NCI-H1694 treated with DMSO at 0.1 percent for 48 hours (cell line): Measurements from ENCODE around the gene VMO1.
"Not testable (repeated sequence)": the region's sequence is repeated elsewhere in the genome, so short reads cannot be mapped to it uniquely, and the experiment has no call there.

Source experiments
- DNase-seq: peaks from one replicate; lab custom pipeline; 2025; lab: John Stamatoyannopoulos, UW

The VMO1 gene

DNA sequence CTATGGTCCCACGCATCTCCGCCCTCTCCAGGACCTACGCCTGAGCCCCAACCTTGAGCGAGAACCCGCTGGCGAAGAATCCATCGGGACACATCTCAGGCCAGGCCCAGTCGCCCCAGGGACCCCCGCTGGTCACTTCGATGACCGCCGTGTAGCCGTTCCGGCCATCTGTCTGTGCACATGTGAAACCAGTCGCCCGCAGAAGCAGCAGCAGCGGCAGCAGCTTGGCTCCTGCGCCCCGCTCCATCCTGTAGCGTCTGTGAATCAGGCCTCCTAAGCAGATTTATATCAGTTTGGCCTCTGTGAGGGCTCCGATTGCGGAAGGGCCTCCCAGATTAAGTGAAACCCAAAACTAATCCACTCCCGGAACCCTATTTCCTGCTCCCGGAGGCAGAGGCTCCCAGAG lies at the start of gene VMO1:
Gene VMO1 (minus strand): TSS at position 259 of the 406 bp plus-strand sequence. CDS start 12 bp downstream, at position 247.
- no peak for DNase-seq

- DNase-seq = no peak
Observed at GRCh38 chr17:4834681-4835020, 48.5 kb upstream of the VMO1 start.

DNA sequence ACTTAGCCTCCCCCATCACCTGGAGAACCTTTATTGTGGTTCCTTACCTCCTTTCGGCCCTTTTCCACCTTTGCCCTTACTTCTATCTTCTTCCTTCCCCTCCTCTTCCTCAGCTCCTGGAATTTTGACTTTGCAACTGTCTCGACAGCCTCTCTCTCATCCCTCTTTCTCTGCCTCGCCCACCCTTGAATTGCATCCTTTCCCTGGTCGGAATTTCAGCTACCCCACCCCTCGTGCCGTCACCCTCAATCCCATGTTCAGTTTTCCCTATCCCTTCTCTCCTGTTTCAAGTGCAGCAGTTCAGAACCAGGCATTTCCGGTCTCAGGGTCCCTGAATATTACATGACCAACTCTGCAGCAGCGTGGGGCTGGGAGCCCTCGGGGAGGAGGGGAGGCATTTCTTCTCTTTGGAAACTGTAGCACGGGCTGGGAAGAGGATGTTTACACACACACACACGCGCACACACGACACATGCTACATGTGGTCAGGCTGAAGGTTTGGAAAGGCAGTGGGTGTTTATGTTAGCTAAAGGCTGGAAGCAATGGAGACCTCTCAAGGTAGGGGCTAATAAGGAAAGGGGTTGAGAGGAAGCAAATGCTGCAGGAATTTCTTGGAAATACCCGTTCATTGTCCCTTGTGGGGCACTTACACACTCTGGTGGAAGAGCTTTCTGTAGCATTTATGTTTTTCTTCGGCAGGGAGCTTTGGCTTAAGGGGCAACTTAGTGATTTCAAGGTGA lies 47.9 kb upstream of the VMO1 start:
- no peak for DNase-seq

GRCh38 chr17:4833178-4833940 lies 47.2 kb upstream of the VMO1 start, which contains the start of gene MINK1:
Gene MINK1 (plus strand): TSS chr17:4833340. CDS start chr17:4833584, 244 bp downstream.
- peak; percentile 86 for DNase-seq

- not testable (repeated sequence) for DNase-seq
Observed at GRCh38 chr17:4832829-4833177, 46.6 kb upstream of the VMO1 start.

DNA sequence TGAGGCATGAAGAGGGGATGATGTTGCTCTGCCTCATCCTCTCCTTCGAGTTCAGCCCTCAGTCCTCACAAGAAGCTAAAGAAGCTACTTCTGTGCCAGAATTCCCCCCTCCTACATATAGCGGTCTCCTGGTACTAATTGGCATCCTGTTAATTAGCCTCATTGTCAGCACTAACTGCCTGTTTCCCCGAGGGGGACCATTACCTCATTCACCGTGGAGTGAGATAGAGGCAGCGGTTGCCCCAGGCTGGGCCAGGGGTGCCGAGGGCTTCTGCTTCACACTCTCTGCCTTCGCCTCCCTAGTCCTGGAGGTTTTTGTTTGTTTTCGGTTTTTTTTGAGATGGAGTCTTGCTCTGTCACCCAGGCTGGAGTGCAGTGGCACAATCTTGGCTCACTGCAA lies 41.2 kb upstream of the VMO1 start:
- no peak for DNase-seq

GRCh38 chr17:4823373-4824089 lies 37.4 kb upstream of the VMO1 start:
- DNase-seq = no peak

- no peak for DNase-seq
Observed at GRCh38 chr17:4822835-4823234, 36.7 kb upstream of the VMO1 start.

- no peak for DNase-seq
Observed at GRCh38 chr17:4818276-4818675, 32.1 kb upstream of the VMO1 start.

GRCh38 chr17:4816826-4817225 lies 30.7 kb upstream of the VMO1 start:
- DNase-seq = no peak

DNA sequence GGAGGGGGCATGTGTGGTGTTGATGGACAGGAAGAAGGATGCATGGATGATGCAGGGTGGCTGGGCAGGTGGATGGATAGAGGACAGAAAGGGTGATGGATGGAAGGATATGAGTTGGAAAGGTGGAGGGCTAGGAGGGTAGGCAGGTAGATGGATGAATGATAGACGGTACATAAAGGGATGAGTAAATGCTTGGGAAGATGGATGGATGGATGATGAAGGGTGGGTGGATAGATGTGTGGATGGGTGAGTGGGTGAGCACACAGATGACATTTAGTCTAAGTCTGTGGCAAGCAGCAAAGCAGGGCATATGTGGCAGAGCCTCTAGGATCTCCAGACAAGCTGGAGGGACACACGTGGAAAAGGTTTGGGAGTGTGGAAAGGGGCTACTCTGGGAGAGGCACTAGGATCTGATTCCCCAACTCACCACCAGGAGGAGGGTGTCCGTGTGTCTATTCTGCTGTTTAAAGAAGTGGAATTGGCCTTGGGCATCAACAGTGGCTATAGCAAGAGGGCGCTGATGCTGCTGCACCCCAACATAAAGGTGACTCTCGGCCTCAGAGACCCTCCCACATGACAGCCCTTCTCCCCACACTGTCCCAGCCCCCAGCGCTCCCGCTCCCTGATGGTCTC lies 29.0 kb upstream of the VMO1 start:
- no peak for DNase-seq

DNA sequence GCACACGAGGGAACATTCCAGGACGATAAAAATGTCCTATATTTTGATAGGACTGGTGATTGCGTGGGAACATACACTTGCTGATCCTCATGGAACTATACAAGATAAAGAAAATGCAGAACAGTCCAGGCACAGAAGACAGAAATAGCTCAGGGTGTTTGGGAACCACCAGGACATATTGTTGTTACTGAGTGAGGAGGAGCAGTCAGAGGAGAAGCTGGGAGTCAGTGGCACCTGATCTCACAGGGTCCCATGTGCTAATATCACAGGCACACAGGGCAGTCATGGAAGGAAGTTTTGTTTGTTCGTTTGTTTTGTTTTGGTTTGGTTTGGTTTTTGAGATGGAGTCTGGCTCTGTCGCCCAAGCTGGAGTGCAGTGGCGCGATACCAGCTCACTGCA lies 26.5 kb upstream of the VMO1 start:
- DNase-seq = no peak

DNA sequence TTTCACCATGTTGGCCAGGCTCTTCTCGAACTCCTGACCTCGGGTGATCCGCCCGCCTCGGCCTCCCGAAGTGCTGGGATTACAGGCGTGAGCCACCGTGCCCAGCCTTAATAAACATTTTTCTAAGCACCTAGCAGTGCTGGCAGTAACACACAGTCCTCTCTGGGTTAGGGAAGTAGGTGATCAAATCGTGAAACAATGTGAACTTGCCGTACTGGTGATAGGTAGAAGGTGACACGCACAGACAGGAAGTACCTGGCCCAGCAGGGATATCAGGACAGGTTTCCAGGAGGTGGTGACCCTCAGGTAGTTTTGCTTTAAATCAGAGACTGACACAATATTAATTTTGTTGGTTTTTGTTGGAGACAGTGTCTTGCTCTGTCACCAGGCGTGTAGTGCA lies 25.3 kb upstream of the VMO1 start:
- DNase-seq = no peak

DNA sequence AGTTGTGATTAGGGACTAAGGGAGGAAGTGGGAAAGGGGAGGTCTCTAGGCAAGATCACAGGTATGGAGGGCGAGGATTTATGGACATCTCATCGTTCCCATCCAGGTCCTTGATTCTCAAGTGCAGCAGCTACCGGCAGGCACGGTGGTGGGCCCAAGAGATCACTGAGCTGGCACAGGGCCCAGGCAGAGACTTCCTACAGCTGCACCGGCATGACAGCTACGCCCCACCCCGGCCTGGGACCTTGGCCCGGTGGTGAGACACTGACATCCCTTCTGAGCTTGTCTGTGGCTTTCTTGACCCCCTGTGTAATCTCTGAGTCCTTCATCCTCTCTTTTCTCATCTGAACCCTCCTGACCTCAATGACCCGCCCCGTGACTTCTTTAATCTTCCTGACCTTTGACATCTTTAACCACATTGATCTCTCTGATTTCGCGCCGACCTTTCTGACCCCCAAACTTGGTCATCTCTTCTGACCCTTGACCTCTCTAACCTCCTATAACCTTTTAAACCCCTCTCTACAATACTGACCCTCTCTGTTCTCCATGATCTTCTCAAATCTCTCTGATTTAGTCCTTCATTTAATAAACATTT lies 24.6 kb upstream of the VMO1 start:
- DNase-seq = no peak

- peak; percentile 37 for DNase-seq
Observed at GRCh38 chr17:4808378-4808767, 22.2 kb upstream of the VMO1 start.

- DNase-seq = no peak
Observed at GRCh38 chr17:4807605-4808377, 21.6 kb upstream of the VMO1 start.

- peak; percentile 71 for DNase-seq
Observed at GRCh38 chr17:4806777-4807604, 20.8 kb upstream of the VMO1 start, which contains the start of gene PLD2. Gene PLD2 (plus strand): TSS chr17:4807152. CDS start chr17:4807773, 621 bp downstream.

GRCh38 chr17:4806456-4806776 lies 20.3 kb upstream of the VMO1 start:
- peak; percentile 11 for DNase-seq

GRCh38 chr17:4802228-4802627 lies 16.1 kb upstream of the VMO1 start, which contains the start of gene C17orf114:
Gene C17orf114 (minus strand): TSS chr17:4802328.
- DNase-seq = no peak

- no peak for DNase-seq
Observed at GRCh38 chr17:4800462-4801196, 14.5 kb upstream of the VMO1 start.
